ENCODE measurements around the gene PGA5. TPM values are rescaled to one million over a fixed set of nuclear protein-coding genes. Genes with fewer than 3 reads are reported as not detected.

The PGA5 gene
- total and polyA plus RNA-seq, 7 donors: 1.2 to 2.1 (median 1.8) TPM; not detected in 4

- Histone ChIP-seq H3K27ac (no peak overlapping the region), H3K36me3 (no peaks in the 10 kb centered on the region), H3K4me3 (no peak overlapping the region), H3K4me1 (no peaks in the 10 kb centered on the region), H3K27me3 (no peaks in the 10 kb centered on the region), H3K9me3 (no peaks in the 10 kb centered on the region)
- no peak for TF ChIP-seq POLR2AphosphoS5 (IDR thresholded peaks at IDR 0.05)
- no peak for TF ChIP-seq EP300 (IDR thresholded peaks at IDR 0.05)
- TF ChIP-seq POLR2A (IDR thresholded peaks at IDR 0.05): no peak
- no peak for TF ChIP-seq CTCF (IDR thresholded peaks at IDR 0.05)
- 84 to 93% methylated on average over 14 of the region's 14 CpGs for WGBS, 2 donors
- no peak for DNase-seq
- intact Hi-C loops (cut with DNase I): no loop called here
Measured at GRCh38 chr11:61265357-61265756, 24.4 kb downstream of the PGA5 start.

- no peaks in the 10 kb centered on the region for H3K9me3 ChIP-seq
Measured at GRCh38 chr11:61266602-61267001, 25.6 kb downstream of the PGA5 start.

GRCh38 chr11:61267437-61267841 lies 26.5 kb downstream of the PGA5 start:
- no peaks in the 10 kb centered on the region for H3K4me1 ChIP-seq
- no peaks in the 10 kb centered on the region for H3K9me3 ChIP-seq
- WGBS, 2 donors: 18 to 70% methylated on average over 6 of the region's 6 CpGs
- no peak for TF ChIP-seq POLR2AphosphoS5 (IDR thresholded peaks at IDR 0.05)
- no peak for TF ChIP-seq EP300 (IDR thresholded peaks at IDR 0.05)
- TF ChIP-seq POLR2A (IDR thresholded peaks at IDR 0.05): no peak
- TF ChIP-seq CTCF (IDR thresholded peaks at IDR 0.05): no peak
- no peak overlapping the region for H3K27ac ChIP-seq
- no peak for DNase-seq
- H3K4me3 ChIP-seq: no peak overlapping the region
- no peaks in the 10 kb centered on the region for H3K36me3 ChIP-seq
- no peaks in the 10 kb centered on the region for H3K27me3 ChIP-seq
- intact Hi-C loops (cut with DNase I): no loop called here

More at GRCh38 chr11:61266602-61267001, 25.6 kb downstream of the PGA5 start:
- no peaks in the 10 kb centered on the region for H3K36me3 ChIP-seq
- no peak overlapping the region for H3K27ac ChIP-seq
- H3K4me1 ChIP-seq: no peaks in the 10 kb centered on the region
- no peaks in the 10 kb centered on the region for H3K27me3 ChIP-seq
- no peak for DNase-seq
- intact Hi-C loops (cut with DNase I): no loop called here
- no peak overlapping the region for H3K4me3 ChIP-seq
- WGBS, 2 donors: 72 to 86% methylated on average over 4 of the region's 4 CpGs
- TF ChIP-seq EP300 (IDR thresholded peaks at IDR 0.05): no peak
- TF ChIP-seq POLR2AphosphoS5 (IDR thresholded peaks at IDR 0.05): no peak
- TF ChIP-seq POLR2A (IDR thresholded peaks at IDR 0.05): no peak
- no peak for TF ChIP-seq CTCF (IDR thresholded peaks at IDR 0.05)

- 93% methylated on average over 15 of the region's 15 CpGs for WGBS, 2 donors
- Histone ChIP-seq H3K36me3 (no peaks in the 10 kb centered on the region), H3K27me3 (no peaks in the 10 kb centered on the region), H3K4me1 (no peaks in the 10 kb centered on the region), H3K9me3 (no peaks in the 10 kb centered on the region), H3K4me3 (no peak overlapping the region), H3K27ac (no peak overlapping the region)
- no peak for TF ChIP-seq EP300 (IDR thresholded peaks at IDR 0.05)
- no peak for TF ChIP-seq POLR2AphosphoS5 (IDR thresholded peaks at IDR 0.05)
- no peak for TF ChIP-seq CTCF (IDR thresholded peaks at IDR 0.05)
- no peak for TF ChIP-seq POLR2A (IDR thresholded peaks at IDR 0.05)
- no peak for DNase-seq
- intact Hi-C loops (cut with DNase I): no loop called here
Measured at GRCh38 chr11:61268588-61269250, 27.7 kb downstream of the PGA5 start.
